ENCODE results near the gene EIF4E1B.
A peak's percentile ranks its signal among the peaks of the same experiment; 100 is the strongest.

DNA sequence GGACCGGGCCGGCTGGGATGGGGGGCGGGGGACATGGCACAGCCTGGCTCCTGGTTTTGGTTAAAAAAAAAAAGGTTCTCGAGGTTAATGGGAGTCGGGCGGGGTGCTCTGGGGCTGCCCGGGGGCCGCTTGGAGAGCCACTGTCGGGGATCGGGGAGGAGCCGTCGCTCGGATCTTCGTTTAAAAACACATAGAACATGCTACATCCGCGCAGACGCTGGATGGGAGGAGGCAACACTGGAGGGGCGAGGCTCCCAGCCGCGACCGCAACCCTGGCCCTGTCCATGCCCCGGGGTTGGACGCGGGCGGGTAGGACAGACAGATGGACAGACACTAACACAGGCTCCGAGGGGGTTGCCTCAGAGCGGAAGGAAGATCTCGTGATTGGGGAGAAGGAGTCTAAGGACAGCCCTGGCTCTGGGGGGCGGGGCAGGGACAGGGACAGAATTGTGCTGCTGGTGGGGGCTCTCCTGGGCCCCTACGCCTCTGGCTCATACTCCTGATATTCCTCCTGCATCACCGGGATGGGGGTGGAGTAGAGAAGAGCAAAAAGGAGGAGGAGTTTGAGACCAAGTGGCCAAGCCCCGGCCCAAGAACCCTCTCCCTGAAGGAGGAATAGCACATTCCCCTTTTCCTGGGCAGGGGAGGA, 10.0 kb upstream of the EIF4E1B start:
- no peak for TF ChIP-seq EZH2phosphoT487 (IDR thresholded peaks at IDR 0.05; ENCODE audit: unreplicated experiment)
- TF ChIP-seq EZH2 (IDR thresholded peaks at IDR 0.05; ENCODE audit: low read depth, unreplicated experiment), result no peak
- TF ChIP-seq CTCF (conservative IDR thresholded peaks at IDR 0.05; ENCODE audit: low read depth in 2 of 2), result no peak
- TF ChIP-seq REST (IDR thresholded peaks at IDR 0.05; ENCODE audit: unreplicated experiment), result no peak
- TF ChIP-seq CREB1 (CRISPR knock-in tag; IDR thresholded peaks at IDR 0.05; ENCODE audit: low read depth), result no peak
- no peak for TF ChIP-seq ETS1 (IDR thresholded peaks at IDR 0.05)
- no peak for TF ChIP-seq ZNF462 (CRISPR knock-in tag; IDR thresholded peaks at IDR 0.05)
- no peak for TF ChIP-seq ZNF114 (CRISPR knock-in tag; IDR thresholded peaks at IDR 0.05)
- TF ChIP-seq NANOG (IDR thresholded peaks at IDR 0.05; ENCODE audit: borderline replicate concordance), result no peak
- peak; percentile 35; the same call in 1 of the 2 replicates for TF ChIP-seq POLR2AphosphoS5 (IDR thresholded peaks at IDR 0.05; ENCODE audit: low read depth)
